ENCODE results near the gene SPAG8. TPM values are rescaled to one million over a fixed set of nuclear protein-coding genes. Genes with fewer than 3 reads are reported as not detected.

SPAG8 gene
- total and polyA plus RNA-seq, 10 of the 15 experiments (the other 5 are each of a cell fraction or from before 2014, with no cell fraction given), result 0.40 to 1.1 (median 0.72) TPM

- Histone ChIP-seq H2AFZ (ENCODE audit: control insufficient read depth, low read depth, low read length) (peak overlapping the region; percentile 44; the same call in 1 of the 2 replicates), H3K9ac (ENCODE audit: control insufficient read depth, insufficient read depth, low read length) (peak overlapping the region; percentile 74), H4K20me1 (ENCODE audit: control insufficient read depth, insufficient read depth) (no peaks in the 10 kb centered on the region), H3K9me3 (replicated peaks; ENCODE audit: control insufficient read depth, insufficient read depth, low read length) (no peaks in the 10 kb centered on the region), H3K4me1 (ENCODE audit: control insufficient read depth, insufficient read depth, low read length) (peaks cover 20% of the 10 kb centered on the region), H3K4me3 (peak overlapping the region; percentile 78), H3K4me2 (ENCODE audit: control insufficient read depth, insufficient read depth) (peak overlapping the region; percentile 90), H3K79me2 (ENCODE audit: control insufficient read depth, insufficient read depth, low read length) (no peaks in the 10 kb centered on the region; the same call in 1 of the 2 replicates), H3K27me3 (replicated peaks in 1 of 2; ENCODE audit: control insufficient read depth in 2 of 2, insufficient read depth in 2 of 2, low read length in 1 of 2) (no peaks in the 10 kb centered on the region), H3K27ac (ENCODE audit: control insufficient read depth, insufficient read depth) (peak overlapping the region; percentile 28; the same call in 1 of the 2 replicates), H3K36me3 (ENCODE audit: control insufficient read depth in 2 of 2, insufficient read depth in 2 of 2, low read length in 1 of 2) (no peaks in the 10 kb centered on the region)
- RAD21 ChIA-PET (ENCODE audit: unreplicated experiment), result interaction anchor here (0.8 to 4.3 kb wide), 3 partner anchors 16 to 50 kb away, joined by 3 to 138 read pairs (median 6); no protein-coding TSS in a partner anchor
- WGBS (ENCODE audit: insufficient coverage, insufficient replicate concordance, low lambda C conversion rate, missing lambda C conversion rate), result 74% methylated on average over 2 of the region's 2 CpGs
- intact Hi-C loops (cut with micrococcal nuclease; ENCODE audit: unreplicated experiment) (loop anchor here (10.0 kb wide), 1 partner anchor 175 kb away; the partner anchor contains the start of genes CCDC107, RMRP and SIT1), in situ Hi-C loops (cut with MboI) (loop anchor here (5.0 kb wide), 1 partner anchor 48 kb away; no protein-coding TSS in a partner anchor)
- ATAC-seq (peak; percentile 4), FAIRE-seq (no peak), DNase-seq (ENCODE audit: low read depth, low spot score) (no peak)
- POLR2A ChIA-PET, result no interaction called here
- TF ChIP-seq SPI1 (IDR thresholded peaks at IDR 0.05; ENCODE audit: borderline replicate concordance, insufficient read depth, low read depth, low read length) (no peak), SUZ12 (IDR thresholded peaks at IDR 0.05; ENCODE audit: unreplicated experiment) (no peak), HDGF (IDR thresholded peaks at IDR 0.05) (peak; percentile 67; the same call in 1 of the 2 replicates), SMAD5 (IDR thresholded peaks at IDR 0.05; ENCODE audit: low read depth) (no peak)
- SMC1A ChIA-PET (ENCODE audit: uncharacterized antibody, unreplicated experiment), result interaction anchor here (1.6 to 8.9 kb wide), 3 partner anchors 15 to 52 kb away, joined by 3 to 118 read pairs (median 117); no protein-coding TSS in a partner anchor
- CTCF ChIA-PET, result interaction anchor here (1.3 to 6.7 kb wide), 4 partner anchors 12 to 97 kb away, joined by 4 to 292 read pairs (median 48); partner anchors contain the start of genes CREB3 and TLN1
- BruUV-seq (replicated peaks), result no TSS peak
Observed at GRCh38 chr9:35829764-35830096, 17.7 kb upstream of the SPAG8 start.

- FAIRE-seq (no peak), DNase-seq (ENCODE audit: low read depth, low spot score) (no peak), ATAC-seq (peak; percentile 90)
- H4K20me1 ChIP-seq (ENCODE audit: control insufficient read depth, insufficient read depth), result no peaks in the 10 kb centered on the region
- ChIA-PET CTCF (interaction anchor here (0.6 to 6.7 kb wide), 6 partner anchors 13 to 97 kb away, joined by 3 to 292 read pairs (median 28); partner anchors contain the start of genes CREB3, HINT2, SPAG8 and TLN1), POLR2A (interaction anchor here (1.0 to 1.4 kb wide), 3 partner anchors 15 to 209 kb away, joined by 3 to 5 read pairs (median 4); partner anchors contain the start of gene HINT2), RAD21 (ENCODE audit: unreplicated experiment) (interaction anchor here (0.8 to 4.3 kb wide), 7 partner anchors 11 to 85 kb away, joined by 3 to 138 read pairs (median 3); partner anchors contain the start of genes GBA2, RGP1 and SPAG8), SMC1A (ENCODE audit: uncharacterized antibody, unreplicated experiment) (interaction anchor here (1.6 to 5.0 kb wide), 3 partner anchors 16 to 52 kb away, joined by 3 to 117 read pairs (median 26); partner anchors contain the start of genes HINT2 and SPAG8)
- no peaks in the 10 kb centered on the region; the same call in 1 of the 2 replicates for H3K79me2 ChIP-seq (ENCODE audit: control insufficient read depth, insufficient read depth, low read length)
- H3K4me3 ChIP-seq, result peak within 1 kb of the TSS; percentile 78
- H3K4me2 ChIP-seq (ENCODE audit: control insufficient read depth, insufficient read depth), result peak within 1 kb of the TSS; percentile 90
- peak within 1 kb of the TSS; percentile 98 for H2AFZ ChIP-seq (ENCODE audit: control insufficient read depth, low read depth, low read length)
- in situ Hi-C loops (cut with MboI), result loop anchor here (5.0 kb wide), 1 partner anchor 48 kb away; no protein-coding TSS in a partner anchor
- H3K27me3 ChIP-seq (replicated peaks in 1 of 2; ENCODE audit: control insufficient read depth in 2 of 2, insufficient read depth in 2 of 2, low read length in 1 of 2), result no peaks in the 10 kb centered on the region
- H3K27ac ChIP-seq (ENCODE audit: control insufficient read depth, insufficient read depth), result peak within 1 kb of the TSS; percentile 45; the same call in 1 of the 2 replicates
- no peaks in the 10 kb centered on the region for H3K36me3 ChIP-seq (ENCODE audit: control insufficient read depth in 2 of 2, insufficient read depth in 2 of 2, low read length in 1 of 2)
- peak within 1 kb of the TSS; percentile 74 for H3K9ac ChIP-seq (ENCODE audit: control insufficient read depth, insufficient read depth, low read length)
- no TSS peak for BruUV-seq (replicated peaks)
- H3K9me3 ChIP-seq (replicated peaks; ENCODE audit: control insufficient read depth, insufficient read depth, low read length), result no peaks in the 10 kb centered on the region
- intact Hi-C loops (cut with micrococcal nuclease; ENCODE audit: unreplicated experiment), result loop anchor here (10.0 kb wide), 1 partner anchor 174 kb away; the partner anchor contains the start of genes CCDC107, RMRP and SIT1
- under 1% methylated on average over 30 of the region's 53 CpGs for WGBS (ENCODE audit: insufficient coverage, insufficient replicate concordance, low lambda C conversion rate, missing lambda C conversion rate)
- peaks cover 15% of the 10 kb centered on the region for H3K4me1 ChIP-seq (ENCODE audit: control insufficient read depth, insufficient read depth, low read length)
- peak; percentile 82 for TF ChIP-seq SP1 (IDR thresholded peaks at IDR 0.05; ENCODE audit: low read depth, low read length)
- TF ChIP-seq ZBTB11 (CRISPR knock-in tag; IDR thresholded peaks at IDR 0.05), result no peak
- peak in 1 of 2 experiments; percentile 67; a peak in 2 of 3 replicates for TF ChIP-seq EGR1 (IDR thresholded peaks at IDR 0.05; ENCODE audit: borderline replicate concordance in 1 of 2, low read depth in 2 of 2, low read length in 2 of 2)
- TF ChIP-seq KDM1A (IDR thresholded peaks at IDR 0.05; ENCODE audit: borderline replicate concordance), result no peak
- TF ChIP-seq NFIC (IDR thresholded peaks at IDR 0.05; ENCODE audit: low read depth, low read length), result no peak
- TF ChIP-seq TARDBP (IDR thresholded peaks at IDR 0.05; ENCODE audit: borderline replicate concordance), result no peak
Observed at GRCh38 chr9:35829084-35829763, 17.2 kb upstream of the SPAG8 start, which contains the start of gene TMEM8B. TMEM8B (plus strand) TSS chr9:35829228; CDS start chr9:35829448, 220 bp downstream.

Data from GM12878 (cell line).